Adipose tissue (tissue), 3 donors: ENCODE results near the gene KPNA5. TPM values are rescaled to one million over a fixed set of nuclear protein-coding genes. Genes with fewer than 3 reads are reported as not detected.

ENCODE experiments used
- H3K27ac ChIP-seq: one replicate; pipeline ENCODE4 v1.5.1; 2013; ENCODE audit warnings: low read depth, low read length
- WGBS, 3 donors: extraction: QIAGEN DNeasy Blood & Tissue Kit; methylation state at CpG; one replicate each; pipeline ENCODE4 v1.1.7; 2013; 5-methylcytosine and 5-hydroxymethylcytosine counted together
- polyA plus RNA-seq, 3 donors: library from polyadenylated mRNA; stranded (reverse); fragments of 200-250 nt; gene quantifications; one replicate each; pipeline ENCODE4 v1.2.3, GENCODE V29; 2013
- donor health status: healthy with polysubstance abuse.
- donor health status: Bipolar disorder and iron deficiency.
- donor health status: healthy.

The KPNA5 gene
- polyA plus RNA-seq, 3 donors, result 1.0 to 4.7 (median 4.4) TPM

- no peak overlapping the region for H3K27ac ChIP-seq
- 67 to 70% (median 69%) methylated on average over 5 of the region's 5 CpGs for WGBS, 3 donors
Measured at GRCh38 chr6:116766506-116767176, 85.6 kb downstream of the KPNA5 start.

DNA sequence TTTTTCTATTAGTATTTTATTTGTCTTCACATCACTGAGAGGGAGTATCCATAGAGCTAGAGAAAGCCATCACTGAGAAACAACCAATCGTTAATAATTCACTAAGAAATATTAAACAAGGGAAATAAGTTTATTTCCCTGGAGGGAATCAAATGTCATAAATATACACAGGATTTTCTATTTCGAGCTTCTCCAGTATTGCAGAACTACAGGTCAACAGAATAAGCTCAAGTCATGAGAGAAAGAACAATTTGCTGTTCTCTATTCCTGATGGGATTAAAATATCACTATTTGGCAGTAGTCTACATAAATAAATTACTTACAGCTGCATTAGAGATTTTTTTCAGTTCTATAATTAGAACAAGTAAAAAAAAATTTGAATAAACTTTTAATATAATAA, 86.7 kb downstream of the KPNA5 start:
- no peak overlapping the region for H3K27ac ChIP-seq
- WGBS, 3 donors, result 51 to 64% (median 59%) methylated on average over 2 of the region's 2 CpGs

GRCh38 chr6:116772450-116772849, 91.4 kb downstream of the KPNA5 start:
- no peak overlapping the region for H3K27ac ChIP-seq
- WGBS, 3 donors, result 65 to 87% (median 86%) methylated on average over 1 of the region's 1 CpG

DNA sequence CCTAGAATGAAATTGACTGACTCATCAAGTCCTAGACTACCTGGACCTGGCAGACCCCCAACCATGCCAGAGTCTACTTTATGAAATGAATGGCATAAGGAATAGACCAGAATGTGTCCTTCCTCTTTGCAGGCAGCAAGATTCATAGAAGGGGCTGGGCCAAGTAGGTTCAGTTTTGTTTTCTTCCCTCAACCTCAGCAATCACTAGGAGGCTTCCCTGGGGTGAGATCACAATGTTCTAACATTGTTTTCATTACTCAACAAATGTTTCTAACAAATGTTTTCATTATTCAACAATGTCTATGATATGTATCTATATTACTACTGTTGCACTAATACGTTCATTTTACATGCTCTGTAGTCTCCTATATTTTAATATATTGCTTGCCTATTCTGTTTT, 92.9 kb downstream of the KPNA5 start:
- no peak overlapping the region for H3K27ac ChIP-seq
- 61 to 66% (median 63%) methylated on average over 1 of the region's 1 CpG for WGBS, 3 donors

DNA sequence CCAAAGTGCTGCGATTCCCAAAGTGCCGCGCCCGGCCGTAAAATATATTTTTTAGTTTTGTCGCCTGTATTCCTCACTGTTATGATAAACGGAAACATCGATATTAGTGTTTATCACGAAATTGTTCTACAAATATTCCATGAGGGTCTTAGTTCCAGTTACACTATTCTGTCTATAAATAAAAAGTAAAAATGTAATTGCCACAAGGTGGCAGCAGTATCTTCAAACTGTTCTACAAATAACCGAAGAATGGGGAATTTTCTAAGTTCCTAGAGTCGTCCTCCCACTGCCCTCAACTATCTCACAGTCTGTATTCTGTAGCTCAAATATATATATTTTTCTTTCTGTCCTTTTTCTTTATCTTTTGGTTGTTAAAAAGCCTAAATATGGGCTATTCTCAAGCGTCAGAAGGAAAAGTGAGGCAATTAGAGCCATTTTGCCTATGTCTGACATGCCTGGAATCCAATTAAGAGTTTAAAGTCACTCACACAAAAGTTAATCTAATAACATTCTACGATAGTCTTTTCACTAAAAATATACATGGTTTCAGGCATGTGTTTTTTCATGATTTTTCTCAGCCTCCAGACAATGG, 98.7 kb downstream of the KPNA5 start:
- WGBS, 3 donors, result 21 to 29% (median 27%) methylated on average over 13 of the region's 13 CpGs

DNA sequence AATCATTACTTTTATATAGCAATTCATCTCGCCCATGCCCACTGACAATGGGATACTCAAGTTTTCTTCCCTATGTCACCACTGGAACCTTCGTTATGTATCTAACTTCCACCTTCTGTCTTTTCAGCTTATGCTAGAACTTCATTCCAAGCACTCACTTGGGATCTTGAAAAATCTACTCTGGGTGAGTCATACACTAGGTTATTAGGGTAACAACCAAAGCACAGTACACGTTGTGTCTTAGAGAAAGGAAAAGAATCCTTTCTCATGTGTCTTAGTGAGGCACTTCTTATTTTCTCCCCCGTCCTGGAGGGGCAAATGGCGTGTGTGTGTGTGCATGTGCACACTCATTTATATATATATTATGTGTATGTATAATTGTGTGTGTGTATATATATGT, 102.8 kb downstream of the KPNA5 start:
- WGBS, 3 donors, result 70 to 73% (median 71%) methylated on average over 5 of the region's 5 CpGs
- H3K27ac ChIP-seq, result no peak overlapping the region

More for the DNA sequence above, 98.7 kb downstream of the KPNA5 start:
- H3K27ac ChIP-seq, result no peak overlapping the region

Other genes starting within 250 kb of the KPNA5 start
- 10 to 100 TPM in 1 of 3 donors, 1 to 10 TPM in 2; 2.8 to 11.9 (median 4.5) TPM for gene CALHM6, start 219.8 kb upstream of the KPNA5 start, polyA plus RNA-seq
- 1 to 10 TPM in 2 of 3 donors, under 1 TPM in 1; 0.17 to 1.5 (median 1.3) TPM for gene CALHM5, start 169.6 kb upstream of the KPNA5 start, polyA plus RNA-seq
- gene TRAPPC3L, start 135.5 kb upstream of the KPNA5 start, polyA plus RNA-seq, result under 1 TPM; 0.02 to 0.45 (median 0.06) TPM
- not detected for gene CALHM4, start 127.5 kb upstream of the KPNA5 start, polyA plus RNA-seq
- gene RWDD1, start 109.7 kb upstream of the KPNA5 start, polyA plus RNA-seq, result 10 to 100 TPM; 38.8 to 82.7 (median 40.1) TPM
- under 1 TPM; 0.15 to 0.27 (median 0.22) TPM for gene RSPH4A, start 64.7 kb upstream of the KPNA5 start, polyA plus RNA-seq
- 1 to 10 TPM; 4.4 to 5.7 (median 4.7) TPM for gene ZUP1, start 12.4 kb upstream of the KPNA5 start, polyA plus RNA-seq
- gene FAM162B, start 84.5 kb downstream of the KPNA5 start, polyA plus RNA-seq, result 1 to 10 TPM; 2.4 to 9.9 (median 9.0) TPM
- not detected for gene GPRC6A, start 147.9 kb downstream of the KPNA5 start, polyA plus RNA-seq
- 1 to 10 TPM in 1 of 3 donors, under 1 TPM in 1, not detected in 1; 0.10 to 1.0 TPM for gene RFX6, start 196.0 kb downstream of the KPNA5 start, polyA plus RNA-seq